Adrenal gland (tissue), 5 donors: ENCODE results near the gene DSC2.
"Not testable (repeated sequence)": the region's sequence is repeated elsewhere in the genome, so short reads cannot be mapped to it uniquely, and the experiment has no call there.

Experiments used
- CTCF ChIP-seq, 6 experiments: fragments of 450-650 bp in 4 of 6; fragments of 200-600 bp in 2 of 6; sonication (generic) in 1 of 6; IDR thresholded peaks; 1 replicate in 5 of 6; 2 replicates in 1 of 6; pipeline versions ENCODE4 v1.5.1 to v1.8.0; 2016 to 2021; ENCODE audit warnings: antibody characterized with exemption in 6 of 6, mild to moderate bottlenecking in 2 of 6, moderate library complexity in 1 of 6
- POLR2A ChIP-seq, 2 donors: fragments of 450-650 bp; IDR thresholded peaks; one replicate each; pipeline ENCODE4 v1.6.1; 2017; ENCODE audit warnings: antibody characterized with exemption in 2 of 2, mild to moderate bottlenecking in 2 of 2, moderate library complexity in 1 of 2
- donor health status: DM: no; HTN: no; CAD: no.

GRCh38 chr18:31037686-31038085 lies 64.5 kb downstream of the DSC2 start:
- TF ChIP-seq POLR2A, CTCF (IDR thresholded peaks at IDR 0.05): not testable (repeated sequence)
